GM18505 (cell line): ENCODE data around the gene RNASET2.
"Not testable (repeated sequence)": the region's sequence is repeated elsewhere in the genome, so short reads cannot be mapped to it uniquely, and the experiment has no call there.

Experiments
- ATAC-seq: cut with Tn5 transposase; IDR thresholded peaks from one replicate; pipeline ENCODE4 v1.9.1; 2021; ENCODE audit not compliant: unreplicated experiment
- POLR2A ChIP-seq: IDR thresholded peaks from 4 replicates; pipeline ENCODE4 v1.6.1; 2011; ENCODE audit warnings: borderline replicate concordance; ENCODE audit not compliant: insufficient read depth, insufficient read length; ENCODE audit errors: extremely low read depth

RNASET2 gene

DNA sequence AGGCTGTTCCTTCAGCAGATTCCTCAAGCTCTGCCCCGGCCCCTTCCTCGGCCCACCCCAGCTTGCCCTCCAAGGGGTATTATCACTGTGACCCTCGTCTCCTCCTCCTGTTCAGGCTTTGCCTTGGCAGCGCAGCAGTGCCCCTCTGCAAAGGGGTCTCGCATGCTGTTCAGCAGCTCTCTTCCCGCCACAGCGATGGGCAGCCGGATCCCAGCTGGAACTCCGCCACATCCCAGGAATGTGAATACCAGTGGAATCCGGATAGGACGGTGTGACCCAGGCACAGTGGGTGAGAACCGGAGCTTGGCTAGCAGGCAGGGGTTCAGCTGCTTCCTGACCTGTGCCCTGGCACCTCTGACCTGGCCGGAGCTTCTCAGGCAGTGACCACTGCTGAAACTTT, 52.9 kb downstream of the RNASET2 start:
- TF ChIP-seq POLR2A = no peak
- ATAC-seq = no peak

DNA sequence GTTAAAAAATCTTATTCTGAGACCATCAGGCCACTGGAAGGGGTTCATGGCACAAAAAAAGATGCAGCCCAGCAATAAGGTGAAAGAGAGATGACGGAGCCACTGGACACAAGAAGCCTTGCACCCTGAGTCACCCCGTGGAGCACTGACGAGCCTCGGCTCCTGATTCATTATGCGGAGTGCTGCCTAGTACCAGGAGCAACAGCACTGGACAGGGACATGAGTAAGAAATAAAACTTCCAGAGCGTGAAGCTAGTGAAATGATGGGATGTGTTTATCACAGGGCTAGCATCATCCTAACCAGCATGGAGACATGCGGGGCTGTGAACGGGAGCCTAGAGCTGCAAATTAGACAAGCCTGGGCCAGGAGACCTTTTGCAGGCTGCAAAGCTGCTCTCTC, 53.3 kb downstream of the RNASET2 start:
- no peak for ATAC-seq
- TF ChIP-seq POLR2A = no peak

DNA sequence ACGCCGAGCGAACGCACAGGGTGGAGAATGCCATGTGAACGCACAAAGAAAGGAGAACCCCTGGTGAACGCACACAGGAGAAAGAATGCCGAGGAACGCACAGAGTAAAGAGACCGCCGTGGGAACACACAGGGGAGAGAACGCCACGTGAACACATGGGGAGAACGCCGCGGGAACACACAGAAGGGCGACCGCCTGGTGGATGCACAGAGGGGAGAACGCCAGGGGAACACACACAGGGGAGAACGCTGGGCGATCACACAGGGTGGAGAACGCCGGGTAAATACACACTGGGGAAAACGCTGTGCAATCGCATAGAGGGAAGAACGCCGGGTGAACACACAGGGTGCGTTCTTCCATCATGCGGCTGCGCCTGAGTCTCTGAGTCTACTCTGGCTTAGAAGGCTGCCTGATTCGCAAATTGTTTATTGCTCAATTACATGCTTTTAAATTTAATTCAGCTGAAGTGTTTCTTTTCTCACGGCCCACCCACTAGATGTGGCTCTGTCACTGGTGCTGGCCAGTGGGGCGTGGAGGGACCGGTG, 54.1 kb downstream of the RNASET2 start:
- no peak for ATAC-seq
- TF ChIP-seq POLR2A = no peak

DNA sequence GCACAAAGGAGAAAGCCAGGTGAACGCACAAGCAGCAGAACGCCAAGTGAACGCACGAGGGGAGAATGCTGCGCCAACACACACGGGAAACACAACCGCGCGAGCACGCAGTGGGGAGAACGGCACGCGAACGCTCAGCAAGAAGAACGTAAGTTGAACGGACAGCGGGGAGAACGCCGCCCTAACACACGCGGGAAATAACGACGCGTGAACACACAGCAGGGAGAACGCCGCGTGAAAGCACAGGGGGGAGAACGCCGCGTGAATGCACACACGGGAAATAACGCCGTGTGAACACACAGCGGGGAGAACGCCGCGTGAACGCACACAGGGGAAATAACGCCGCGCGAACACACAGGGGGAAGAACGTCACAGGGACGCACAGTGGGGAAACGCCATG, 54.7 kb downstream of the RNASET2 start:
- TF ChIP-seq POLR2A = no peak
- no peak for ATAC-seq

DNA sequence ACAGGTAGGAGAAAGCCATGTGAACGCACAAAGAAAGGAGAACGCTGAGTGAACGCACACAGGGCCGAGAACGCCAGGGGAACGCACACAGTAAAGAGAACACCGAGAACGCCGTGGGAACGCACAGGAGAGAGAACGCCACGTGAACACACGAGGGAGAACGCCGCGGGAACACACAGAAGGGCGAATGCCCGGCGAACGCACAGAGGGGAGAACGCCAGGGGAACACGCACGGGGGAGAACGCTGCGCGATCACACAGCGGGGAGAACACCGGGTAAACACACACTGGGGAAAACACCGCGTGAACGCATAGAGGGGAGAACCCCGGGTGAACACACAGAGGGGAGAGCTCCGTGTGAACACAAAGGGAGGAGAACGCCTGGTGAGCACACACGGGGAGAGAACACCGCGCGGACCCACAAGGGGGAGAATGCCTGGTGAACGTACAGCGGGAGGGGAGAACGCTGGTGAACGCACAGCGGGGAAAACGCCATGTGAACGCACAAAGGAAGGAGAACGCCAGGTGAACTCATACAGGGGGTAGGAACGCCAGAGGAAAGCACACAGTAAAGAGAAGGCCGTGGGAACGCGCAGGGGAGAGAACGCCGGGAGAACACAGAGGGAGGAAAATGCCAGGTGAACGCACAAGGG, 55.3 kb downstream of the RNASET2 start:
- ATAC-seq = no peak
- TF ChIP-seq POLR2A = no peak

DNA sequence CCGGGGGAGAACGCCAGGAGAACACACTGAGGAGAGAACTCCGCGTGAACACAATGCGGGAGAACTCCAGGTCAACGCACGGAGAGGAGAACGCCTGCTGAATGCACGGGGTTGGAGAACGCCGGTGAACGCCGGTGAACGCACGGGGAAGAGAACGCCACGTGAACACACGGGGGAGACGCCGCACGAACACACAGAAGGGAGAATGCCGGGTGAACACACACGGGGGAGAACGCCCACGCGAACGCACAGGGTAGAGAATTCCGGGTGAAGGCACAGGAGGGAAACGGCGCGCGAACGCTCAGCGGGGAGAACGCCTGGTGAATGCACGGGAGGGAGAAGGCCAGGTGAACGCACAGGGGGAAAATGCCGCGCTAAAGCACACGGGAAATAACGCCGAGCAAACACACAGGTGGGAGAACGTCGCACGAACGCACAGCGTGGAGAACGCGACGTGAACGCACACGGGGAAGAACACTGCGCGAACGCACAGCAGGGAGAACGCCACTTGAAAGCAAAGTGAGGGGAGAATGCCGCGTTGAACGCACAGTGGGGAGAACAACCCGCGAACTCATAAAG, 56.1 kb downstream of the RNASET2 start:
- ATAC-seq = no peak
- TF ChIP-seq POLR2A = no peak

DNA sequence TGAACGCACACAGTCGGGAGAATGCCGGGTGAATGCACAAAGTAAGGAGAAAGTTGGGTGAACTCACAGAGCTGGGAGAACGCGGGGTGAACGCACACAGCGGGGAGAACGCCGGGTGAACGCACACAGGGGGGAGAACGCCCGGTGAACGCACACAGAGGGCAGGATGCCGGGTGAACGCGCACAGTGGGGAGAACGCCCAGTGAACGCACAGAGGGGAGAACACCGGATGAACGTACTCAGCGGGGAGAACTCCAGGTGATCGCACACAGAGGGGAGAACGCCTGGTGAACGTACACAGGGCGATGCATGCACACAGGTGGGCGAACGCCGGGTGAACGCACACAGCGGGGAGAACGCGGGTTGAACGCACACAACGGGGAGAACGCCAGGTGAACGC, 57.4 kb downstream of the RNASET2 start:
- no peak for TF ChIP-seq POLR2A
- no peak for ATAC-seq

- ATAC-seq = not testable (repeated sequence)
Measured at GRCh38 chr6:166894614-166895013, 61.7 kb downstream of the RNASET2 start.

DNA sequence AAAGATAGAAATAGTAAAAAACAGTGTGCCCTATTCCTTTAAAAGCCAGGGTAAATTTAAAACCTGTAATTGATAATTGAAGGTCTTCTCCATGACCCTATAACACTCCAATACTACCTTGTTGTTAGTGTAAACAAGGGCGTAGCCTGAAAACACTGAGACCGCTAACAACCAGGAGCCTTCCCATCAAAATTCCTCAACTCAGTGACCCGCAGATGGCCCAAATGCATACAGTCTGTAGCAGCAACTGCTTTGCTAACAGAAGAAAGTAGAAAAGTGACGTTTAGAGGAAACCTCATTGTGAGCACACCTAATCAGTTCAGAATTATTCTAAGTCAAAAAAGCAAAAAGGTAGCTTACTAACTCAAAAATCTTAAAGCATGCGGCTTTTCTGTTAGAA, 63.9 kb downstream of the RNASET2 start:
- ATAC-seq = not testable (repeated sequence)

GRCh38 chr6:166886773-166887172, 69.6 kb downstream of the RNASET2 start:
- ATAC-seq = not testable (repeated sequence)

GRCh38 chr6:166884958-166885357, 71.4 kb downstream of the RNASET2 start:
- not testable (repeated sequence) for ATAC-seq

- TF ChIP-seq POLR2A = no peak
- no peak for ATAC-seq
Measured at GRCh38 chr6:166879594-166879993, 76.8 kb downstream of the RNASET2 start.
